ENCODE results near the gene ZFP92. TPM values are rescaled to one million over a fixed set of nuclear protein-coding genes. Genes with fewer than 3 reads are reported as not detected.

ZFP92 gene
- total RNA-seq, 1 donor from 2014 or later, result 0.27 TPM

- Histone ChIP-seq H2AFZ (ENCODE audit: low read depth, low read length) (no peak overlapping the region), H3K9me3 (ENCODE audit: insufficient read depth, low read depth, low read length) (no peaks in the 10 kb centered on the region), H3K4me3 (ENCODE audit: insufficient read depth, low read depth, low read length) (no peak overlapping the region), H3K79me2 (ENCODE audit: insufficient read depth, low read length) (no peaks in the 10 kb centered on the region), H3K9ac (ENCODE audit: low read length) (no peak overlapping the region), H3K4me1 (ENCODE audit: insufficient read depth, low read length) (no peaks in the 10 kb centered on the region), H3K4me2 (ENCODE audit: low read length) (no peak overlapping the region), H3K27me3 (ENCODE audit: insufficient read depth, low read length) (no peaks in the 10 kb centered on the region), H4K20me1 (ENCODE audit: insufficient read depth, low read length) (no peaks in the 10 kb centered on the region), H3K27ac (ENCODE audit: low read depth, low read length) (no peak overlapping the region), H3K36me3 (ENCODE audit: insufficient read depth, low read length) (no peaks in the 10 kb centered on the region)
- no peak for TF ChIP-seq CTCF (IDR thresholded peaks at IDR 0.05; ENCODE audit: insufficient read depth, low read depth, low read length)
- TF ChIP-seq EZH2 (IDR thresholded peaks at IDR 0.05; ENCODE audit: insufficient read depth, low read length), result no peak
- peaks cover 2% of the 10 kb centered on the region for H3K36me3 Mint-ChIP-seq (ENCODE audit: low read depth, unreplicated experiment)
- H3K27me3 Mint-ChIP-seq (ENCODE audit: low read depth, unreplicated experiment), result peaks cover 3% of the 10 kb centered on the region
- H3K9me3 Mint-ChIP-seq (ENCODE audit: unreplicated experiment), result no peaks in the 10 kb centered on the region
- H3K27ac Mint-ChIP-seq (ENCODE audit: unreplicated experiment), result no peak overlapping the region
- H3K4me3 Mint-ChIP-seq (ENCODE audit: unreplicated experiment), result no peak overlapping the region
- FAIRE-seq (no peak), DNase-seq (ENCODE audit: low read depth) (no peak)
- H3K4me1 Mint-ChIP-seq (ENCODE audit: low read depth, unreplicated experiment), result no peaks in the 10 kb centered on the region
These were observed 36.3 kb downstream of the ZFP92 start for GRCh38 chrX:153447581-153447960.

GRCh38 chrX:153448556-153449367 is 37.5 kb downstream of the ZFP92 start:
- Mint-ChIP-seq H3K27ac (ENCODE audit: unreplicated experiment) (no peak overlapping the region), H3K4me1 (ENCODE audit: low read depth, unreplicated experiment) (no peaks in the 10 kb centered on the region), H3K9me3 (ENCODE audit: unreplicated experiment) (no peaks in the 10 kb centered on the region), H3K27me3 (ENCODE audit: low read depth, unreplicated experiment) (no peaks in the 10 kb centered on the region), H3K4me3 (ENCODE audit: unreplicated experiment) (no peak overlapping the region), H3K36me3 (ENCODE audit: low read depth, unreplicated experiment) (peaks cover 2% of the 10 kb centered on the region)
- Histone ChIP-seq H3K4me2 (ENCODE audit: low read length) (no peak overlapping the region), H2AFZ (ENCODE audit: low read depth, low read length) (no peak overlapping the region), H3K4me1 (ENCODE audit: insufficient read depth, low read length) (no peaks in the 10 kb centered on the region), H3K36me3 (ENCODE audit: insufficient read depth, low read length) (no peaks in the 10 kb centered on the region), H3K27ac (ENCODE audit: low read depth, low read length) (no peak overlapping the region), H3K9me3 (ENCODE audit: insufficient read depth, low read depth, low read length) (no peaks in the 10 kb centered on the region), H3K9ac (ENCODE audit: low read length) (no peak overlapping the region), H4K20me1 (ENCODE audit: insufficient read depth, low read length) (no peaks in the 10 kb centered on the region), H3K4me3 (ENCODE audit: insufficient read depth, low read depth, low read length) (no peak overlapping the region), H3K27me3 (ENCODE audit: insufficient read depth, low read length) (no peaks in the 10 kb centered on the region), H3K79me2 (ENCODE audit: insufficient read depth, low read length) (no peaks in the 10 kb centered on the region)
- no peak for FAIRE-seq
- TF ChIP-seq CTCF (IDR thresholded peaks at IDR 0.05; ENCODE audit: insufficient read depth, low read depth, low read length), result no peak
- TF ChIP-seq EZH2 (IDR thresholded peaks at IDR 0.05; ENCODE audit: insufficient read depth, low read length), result no peak
- DNase-seq (ENCODE audit: low read depth), result no peak

Data from astrocyte (in vitro differentiated cells and primary cell).